HL-60 (cell line): ENCODE results near the gene NXPH1.

Experiments
- DNase-seq, 2 experiments: peaks; one replicate each; pipeline ENCODE4 v3.0.0-alpha.2; 2010 to 2020; ENCODE audit warnings: low read depth in 1 of 2, low spot score in 1 of 2
- H3K27ac ChIP-seq: fragments of 250-450 bp; sonication (Bioruptor Pico); replicated peaks from 2 replicates; pipeline ENCODE4 v1.5.1; 2020; ENCODE audit warnings: mild to moderate bottlenecking, moderate library complexity
- H3K27me3 ChIP-seq: fragments of 250-450 bp; sonication (Bioruptor Pico); 2 replicates; pipeline ENCODE4 v1.5.1; 2021; ENCODE audit warnings: mild to moderate bottlenecking, moderate library complexity; ENCODE audit not compliant: insufficient read depth, poor library complexity, severe bottlenecking
- H3K4me3 ChIP-seq: replicated peaks from 2 replicates; pipeline ENCODE4 v1.5.1; 2011; ENCODE audit warnings: mild to moderate bottlenecking, control low read depth, low read length; ENCODE audit not compliant: insufficient read depth
- CTCF ChIP-seq: IDR thresholded peaks from one replicate; pipeline ENCODE4 v1.5.1; 2011; ENCODE audit warnings: low read length, control low read depth, inconsistent platforms; ENCODE audit not compliant: insufficient read depth
- GABPA ChIP-seq: IDR thresholded peaks from 2 replicates; pipeline ENCODE4 v1.6.1; 2012; ENCODE audit warnings: low read depth
- POLR2AphosphoS5 ChIP-seq: IDR thresholded peaks from 2 replicates; pipeline ENCODE4 v1.6.1; 2012; ENCODE audit warnings: low read depth
- REST ChIP-seq: IDR thresholded peaks from 2 replicates; pipeline ENCODE4 v1.6.1; 2012; ENCODE audit warnings: low read depth; ENCODE audit not compliant: insufficient replicate concordance
- SPI1 ChIP-seq: IDR thresholded peaks from 2 replicates; pipeline ENCODE4 v1.6.1; 2012; ENCODE audit warnings: low read depth, mild to moderate bottlenecking, borderline replicate concordance

Gene NXPH1

GRCh38 chr7:8440670-8441069 is 7.3 kb downstream of the NXPH1 start:
- no peak for TF ChIP-seq GABPA
- TF ChIP-seq REST, result no peak
- TF ChIP-seq SPI1, result no peak
- TF ChIP-seq POLR2AphosphoS5, result no peak
- no peak for TF ChIP-seq CTCF
- H3K27me3 ChIP-seq, result peaks cover 55% of the 10 kb centered on the region
- no peak for DNase-seq
- no peak overlapping the region for H3K4me3 ChIP-seq
- no peak overlapping the region for H3K27ac ChIP-seq

GRCh38 chr7:8441106-8441965 is 7.9 kb downstream of the NXPH1 start:
- Histone ChIP-seq H3K27me3 (peaks cover 48% of the 10 kb centered on the region), H3K4me3 (no peak overlapping the region), H3K27ac (no peak overlapping the region)
- DNase-seq, result no peak
- no peak for TF ChIP-seq GABPA
- TF ChIP-seq SPI1, result no peak
- TF ChIP-seq CTCF, result no peak
- no peak for TF ChIP-seq POLR2AphosphoS5
- no peak for TF ChIP-seq REST

DNA sequence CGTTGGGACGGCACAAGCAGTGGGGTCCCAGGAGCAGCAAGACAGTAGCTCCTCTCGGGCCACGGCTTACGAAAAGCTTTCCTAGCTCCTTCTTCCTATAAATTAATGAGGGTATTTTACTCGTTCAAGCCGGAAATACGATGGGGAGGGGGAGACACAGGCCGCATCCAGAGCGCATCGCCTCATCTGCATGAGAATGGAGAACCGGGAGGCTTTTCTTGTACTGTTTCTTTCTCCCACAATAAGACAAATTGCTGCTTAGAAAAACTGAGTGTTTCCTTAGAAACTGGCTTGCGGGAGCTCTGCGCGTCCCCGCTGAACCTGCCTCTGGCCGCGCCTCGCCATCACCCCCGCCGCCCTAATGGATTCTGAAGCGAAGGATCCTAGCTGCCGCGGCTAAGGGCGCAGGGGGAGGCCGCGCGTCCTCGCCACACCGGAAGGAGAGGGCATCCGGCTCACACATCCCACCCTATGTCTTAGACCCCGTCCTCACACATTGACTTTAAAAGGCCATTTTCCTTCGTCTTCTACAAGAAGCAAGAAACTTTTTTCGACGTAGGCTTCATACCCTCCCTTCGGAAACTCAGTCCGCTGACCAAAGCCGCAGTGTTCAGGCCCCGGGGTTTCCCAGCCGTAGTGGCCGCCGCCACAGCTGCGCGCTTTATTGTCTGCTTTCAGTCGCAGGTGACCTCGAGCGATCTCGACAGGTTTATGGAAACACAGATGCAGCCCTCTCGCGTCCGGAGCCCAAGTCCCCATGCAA is 8.8 kb downstream of the NXPH1 start:
- Histone ChIP-seq H3K27ac (no peak overlapping the region), H3K4me3 (no peak overlapping the region), H3K27me3 (peaks cover 44% of the 10 kb centered on the region)
- DNase-seq, result no peak
- TF ChIP-seq REST (no peak), CTCF (no peak), POLR2AphosphoS5 (no peak), GABPA (no peak), SPI1 (no peak)
